H1 (cell line): ENCODE results near the gene CGB5. TPM values are rescaled to one million over a fixed set of nuclear protein-coding genes. Genes with fewer than 3 reads are reported as not detected.

ENCODE experiments used
- ATF3 ChIP-seq: IDR thresholded peaks from 2 replicates; pipeline ENCODE4 v1.6.1; 2011; ENCODE audit warnings: low read depth, mild to moderate bottlenecking, low read length; ENCODE audit not compliant: insufficient read depth
- CHD7 ChIP-seq: fragments of 300-600 bp; sonication (generic); IDR thresholded peaks from 2 replicates; pipeline ENCODE4 v1.7.1; 2012; ENCODE audit warnings: low read length, moderate library complexity, mild to moderate bottlenecking, inconsistent platforms; ENCODE audit not compliant: insufficient replicate concordance
- CREB1 ChIP-seq: IDR thresholded peaks from 2 replicates; pipeline ENCODE4 v1.6.1; 2012; ENCODE audit warnings: inconsistent platforms
- EGR1 ChIP-seq: IDR thresholded peaks from 2 replicates; pipeline ENCODE4 v1.6.1; 2011; ENCODE audit warnings: low read depth, low read length, borderline replicate concordance
- EP300 ChIP-seq, 2 experiments: IDR thresholded peaks; 1 replicate in 1 of 2; 2 replicates in 1 of 2; pipeline ENCODE4 v1.6.1; 2011 to 2012; ENCODE audit warnings: low read depth in 2 of 2, low read length in 2 of 2, mild to moderate bottlenecking in 2 of 2, borderline replicate concordance in 1 of 2, inconsistent platforms in 1 of 2, moderate library complexity in 1 of 2
- KDM5A ChIP-seq: fragments of 200-600 bp; IDR thresholded peaks from 2 replicates; pipeline ENCODE4 v1.7.1; 2012; ENCODE audit warnings: mild to moderate bottlenecking, low read length, inconsistent platforms, mixed read lengths
- PHF8 ChIP-seq: fragments of 200-600 bp; sonication (generic); conservative IDR thresholded peaks from 2 replicates; pipeline ENCODE4 v1.7.1; 2012; ENCODE audit warnings: low read depth, mild to moderate bottlenecking, inconsistent platforms, low read length, moderate library complexity
- POLR2A ChIP-seq, 2 experiments: IDR thresholded peaks; 1 replicate in 1 of 2; 2 replicates in 1 of 2; pipeline ENCODE4 v1.6.1; 2011; ENCODE audit warnings: low read depth in 2 of 2, low read length in 2 of 2, mild to moderate bottlenecking in 2 of 2; ENCODE audit errors: control extremely low read depth in 1 of 2
- SAP30 ChIP-seq: fragments of 300-600 bp; sonication (generic); IDR thresholded peaks from 2 replicates; pipeline ENCODE4 v1.7.1; 2012; ENCODE audit warnings: low read length, moderate library complexity, mild to moderate bottlenecking, inconsistent platforms; ENCODE audit not compliant: insufficient read depth, insufficient replicate concordance
- SIN3A ChIP-seq, 2 experiments: IDR thresholded peaks in 1 of 2; conservative IDR thresholded peaks in 1 of 2; 2 replicates each; pipeline ENCODE4 v1.6.1; 2011 to 2012; ENCODE audit warnings: low read length in 2 of 2, improper control_type of control experiment in 1 of 2, low read depth in 1 of 2, mild to moderate bottlenecking in 1 of 2
- SP1 ChIP-seq: IDR thresholded peaks from 2 replicates; pipeline ENCODE4 v1.6.1; 2011; ENCODE audit warnings: low read depth, low read length
- polyA plus RNA-seq, 7 experiments: library from polyadenylated mRNA; depleted of rRNA in 3 of 7; stranded (reverse) in 5 of 7; unstranded in 2 of 7; fragments of >200 nt in 5 of 7; fragments of 200-250 nt in 2 of 7; gene quantifications; 1 replicate in 5 of 7; 2 replicates in 1 of 7; 4 replicates in 1 of 7; pipeline versions ENCODE4 v1.2.1 to v1.2.3, GENCODE V29; 2011 to 2013; ENCODE audit warnings: missing spikeins in 2 of 7, mixed read lengths in 2 of 7
- total RNA-seq: library from RNA; stranded (reverse); fragmentation: NEBNext Ultra II Directional; extraction: Animal tissue kit (Norgen Biotek cat#: 25700); gene quantifications from 2 replicates; pipeline ENCODE4 v1.2.1, GENCODE V29; 2021

CGB5 gene
- total and polyA plus RNA-seq, 2 of the 8 experiments (the other 6 are each of a cell fraction or from before 2014, with no cell fraction given) = 0.63 to 0.68 TPM

- no peak for TF ChIP-seq CHD7
- no peak for TF ChIP-seq SP1
- TF ChIP-seq POLR2A (IDR thresholded peaks at IDR 0.05; ENCODE audit: control extremely low read depth in 1 of 2, low read depth in 2 of 2, low read length in 2 of 2) = no peak
- TF ChIP-seq ATF3 = no peak
- TF ChIP-seq SIN3A (conservative IDR thresholded peaks at IDR 0.05 in 1 of 2, IDR thresholded peaks at IDR 0.05 in 1 of 2; ENCODE audit: low read depth in 1 of 2, low read length in 2 of 2) = 0 out of 4 replicates have a peak, but pooled peaks of 1 of the 2 experiments have one; percentile 6
- TF ChIP-seq EGR1 = no peak
- TF ChIP-seq SAP30 = peak; percentile 45
- TF ChIP-seq EP300 (IDR thresholded peaks at IDR 0.05; ENCODE audit: borderline replicate concordance in 1 of 2, low read depth in 2 of 2, low read length in 2 of 2) = no peak
- TF ChIP-seq CREB1 = no peak
- no peak for TF ChIP-seq PHF8
- peak; percentile 48; the same call in 1 of the 2 replicates for TF ChIP-seq KDM5A
Observed at GRCh38 chr19:48994035-48994386, 49.6 kb upstream of the CGB5 start (continued).
